Activated naive CD4-positive, alpha-beta T cell (primary cell): ENCODE data around the gene SUGP2.

ENCODE experiments used
- DNase-seq, 4 experiments: peaks; one replicate each; lab custom pipeline; 2025; lab: John Stamatoyannopoulos, UW

SUGP2 gene

GRCh38 chr19:19059018-19059836 is 25.9 kb upstream of the SUGP2 start:
- no peak for DNase-seq

- no peak for DNase-seq
Observed at GRCh38 chr19:19057720-19058119, 24.4 kb upstream of the SUGP2 start.

GRCh38 chr19:19057317-19057716 is 24.0 kb upstream of the SUGP2 start:
- no peak for DNase-seq

GRCh38 chr19:19056636-19057275 is 23.4 kb upstream of the SUGP2 start:
- DNase-seq = no peak

GRCh38 chr19:19055701-19056100 is 22.4 kb upstream of the SUGP2 start:
- no peak for DNase-seq

GRCh38 chr19:19054939-19055440 is 21.7 kb upstream of the SUGP2 start:
- DNase-seq = no peak

- DNase-seq = no peak
Observed at GRCh38 chr19:19054315-19054938, 21.1 kb upstream of the SUGP2 start.

GRCh38 chr19:19053508-19054314 is 20.4 kb upstream of the SUGP2 start:
- DNase-seq = peak in 3 of 4 experiments; percentile 18 to 65 (median 50)

GRCh38 chr19:19052921-19053320 is 19.6 kb upstream of the SUGP2 start:
- DNase-seq = no peak

- no peak for DNase-seq
Observed at GRCh38 chr19:19051478-19052213, 18.3 kb upstream of the SUGP2 start.

GRCh38 chr19:19050731-19051130 is 17.4 kb upstream of the SUGP2 start:
- no peak for DNase-seq

- no peak for DNase-seq
Observed at GRCh38 chr19:19050104-19050503, 16.8 kb upstream of the SUGP2 start.

- DNase-seq = no peak
Observed at GRCh38 chr19:19049406-19049805, 16.1 kb upstream of the SUGP2 start.

- DNase-seq = no peak
Observed at GRCh38 chr19:19043881-19044280, 10.6 kb upstream of the SUGP2 start.

GRCh38 chr19:19043481-19043880 is 10.2 kb upstream of the SUGP2 start:
- no peak for DNase-seq

GRCh38 chr19:19042732-19043280 is 9.5 kb upstream of the SUGP2 start:
- no peak for DNase-seq

GRCh38 chr19:19040417-19040816 is 7.1 kb upstream of the SUGP2 start:
- no peak for DNase-seq

GRCh38 chr19:19039901-19040300 is 6.6 kb upstream of the SUGP2 start:
- no peak for DNase-seq

- peak; percentile 4 to 30 (median 18) for DNase-seq
Observed at GRCh38 chr19:19034204-19034624, 897 bp upstream of the SUGP2 start.

- DNase-seq = no peak
Observed at GRCh38 chr19:19033176-19033425, 216 bp downstream of the SUGP2 start.
